Muscle layer of duodenum (tissue), 2 donors: ENCODE measurements around the gene PLXNB2.
"Not testable (repeated sequence)": the region's sequence is repeated elsewhere in the genome, so short reads cannot be mapped to it uniquely, and the experiment has no call there.

Experiments used
- H3K27ac ChIP-seq: one replicate; pipeline ENCODE4 v1.7.0; 2013; ENCODE audit warnings: mild to moderate bottlenecking, low read length
- H3K27me3 ChIP-seq: one replicate; pipeline ENCODE4 v1.7.0; 2013; ENCODE audit warnings: low read depth, mild to moderate bottlenecking, control low read depth, low read length
- H3K36me3 ChIP-seq, 2 donors: one replicate each; pipeline ENCODE4 v1.7.0; 2013; ENCODE audit warnings: low read length in 2 of 2, control low read depth in 1 of 2, mild to moderate bottlenecking in 1 of 2; ENCODE audit not compliant: insufficient read depth in 2 of 2, control insufficient read depth in 1 of 2
- H3K4me1 ChIP-seq, 2 donors: one replicate each; pipeline ENCODE4 v1.7.0; 2013; ENCODE audit warnings: low read length in 2 of 2, mild to moderate bottlenecking in 2 of 2, control low read depth in 1 of 2, moderate library complexity in 1 of 2; ENCODE audit not compliant: insufficient read depth in 2 of 2, control insufficient read depth in 1 of 2
- H3K4me3 ChIP-seq, 2 donors: one replicate each; pipeline ENCODE4 v1.7.0; 2013; ENCODE audit warnings: low read length in 2 of 2, low read depth in 1 of 2, mild to moderate bottlenecking in 1 of 2
- H3K9me3 ChIP-seq, 2 donors: one replicate each; pipeline ENCODE4 v1.7.0; 2013; ENCODE audit warnings: low read length in 2 of 2, control low read depth in 1 of 2, mild to moderate bottlenecking in 1 of 2; ENCODE audit not compliant: control insufficient read depth in 1 of 2
- donor health status: healthy.

The PLXNB2 gene

GRCh38 chr22:50338860-50339462 is 31.5 kb upstream of the PLXNB2 start:
- no peaks in the 10 kb centered on the region for H3K36me3 ChIP-seq
- no peak overlapping the region for H3K4me3 ChIP-seq

GRCh38 chr22:50338042-50338573 is 30.7 kb upstream of the PLXNB2 start:
- no peak overlapping the region for H3K27ac ChIP-seq
- H3K36me3 ChIP-seq = no peaks in the 10 kb centered on the region
- no peaks in the 10 kb centered on the region for H3K27me3 ChIP-seq
- no peak overlapping the region for H3K4me3 ChIP-seq
- H3K9me3 ChIP-seq = no peaks in the 10 kb centered on the region
- peaks cover 0 to 8% of the 10 kb centered on the region in 2 donors for H3K4me1 ChIP-seq

More at GRCh38 chr22:50338860-50339462, 31.5 kb upstream of the PLXNB2 start:
- Histone ChIP-seq H3K9me3 (no peaks in the 10 kb centered on the region), H3K27me3 (no peaks in the 10 kb centered on the region), H3K4me1 (peaks cover 0 to 8% of the 10 kb centered on the region in 2 donors), H3K27ac (no peak overlapping the region)

GRCh38 chr22:50337262-50338041 is 30.0 kb upstream of the PLXNB2 start:
- Histone ChIP-seq H3K4me3 (no peak overlapping the region), H3K36me3 (no peaks in the 10 kb centered on the region), H3K9me3 (no peaks in the 10 kb centered on the region), H3K27me3 (no peaks in the 10 kb centered on the region), H3K27ac (no peak overlapping the region), H3K4me1 (peaks cover 0 to 4% of the 10 kb centered on the region in 2 donors)

GRCh38 chr22:50334433-50334832 is 27.0 kb upstream of the PLXNB2 start:
- not testable (repeated sequence) for H3K4me3 ChIP-seq, H3K27ac ChIP-seq, H3K36me3 ChIP-seq, H3K4me1 ChIP-seq, H3K9me3 ChIP-seq, H3K27me3 ChIP-seq

GRCh38 chr22:50329236-50329635 is 21.8 kb upstream of the PLXNB2 start:
- Histone ChIP-seq H3K27me3 (no peaks in the 10 kb centered on the region), H3K9me3 (no peaks in the 10 kb centered on the region), H3K4me3 (no peak overlapping the region), H3K36me3 (no peaks in the 10 kb centered on the region), H3K4me1 (peaks cover 0 to 11% of the 10 kb centered on the region in 2 donors), H3K27ac (no peak overlapping the region)

GRCh38 chr22:50327711-50328019 is 20.2 kb upstream of the PLXNB2 start:
- H3K27me3 ChIP-seq = no peaks in the 10 kb centered on the region
- H3K9me3 ChIP-seq = no peaks in the 10 kb centered on the region
- peak overlapping the region; percentile 69 for H3K27ac ChIP-seq
- H3K36me3 ChIP-seq = no peaks in the 10 kb centered on the region
- H3K4me3 ChIP-seq = peak overlapping the region; percentile 60 to 78
- peaks cover 0 to 11% of the 10 kb centered on the region in 2 donors for H3K4me1 ChIP-seq

- Histone ChIP-seq H3K4me3 (peak within 1 kb of the TSS; percentile 60 to 78), H3K27me3 (no peaks in the 10 kb centered on the region)
Measured at GRCh38 chr22:50326956-50327710, 19.7 kb upstream of the PLXNB2 start, which contains the start of gene DENND6B. Gene DENND6B (minus strand): TSS chr22:50327012. CDS start chr22:50326988, 24 bp downstream.

GRCh38 chr22:50326225-50326955 is 18.9 kb upstream of the PLXNB2 start:
- Histone ChIP-seq H3K27ac (no peak overlapping the region), H3K4me1 (peaks cover 0 to 11% of the 10 kb centered on the region in 2 donors), H3K9me3 (no peaks in the 10 kb centered on the region), H3K27me3 (no peaks in the 10 kb centered on the region), H3K4me3 (peak overlapping the region; percentile 54 to 69), H3K36me3 (no peaks in the 10 kb centered on the region)

More at GRCh38 chr22:50326956-50327710, 19.7 kb upstream of the PLXNB2 start, which contains the start of gene DENND6B:
- Histone ChIP-seq H3K36me3 (no peaks in the 10 kb centered on the region), H3K27ac (peak within 1 kb of the TSS; percentile 69), H3K9me3 (no peaks in the 10 kb centered on the region), H3K4me1 (peaks cover 0 to 11% of the 10 kb centered on the region in 2 donors)

- Histone ChIP-seq H3K4me3 (peak overlapping the region in 1 of 2 donors; percentile 69), H3K27me3 (no peaks in the 10 kb centered on the region), H3K27ac (no peak overlapping the region)
Measured at GRCh38 chr22:50325444-50326224, 18.2 kb upstream of the PLXNB2 start.

GRCh38 chr22:50323900-50324299 is 16.5 kb upstream of the PLXNB2 start:
- peaks cover 0 to 11% of the 10 kb centered on the region in 2 donors for H3K4me1 ChIP-seq
- no peak overlapping the region for H3K27ac ChIP-seq
- H3K27me3 ChIP-seq = no peaks in the 10 kb centered on the region
- H3K4me3 ChIP-seq = no peak overlapping the region
- no peaks in the 10 kb centered on the region for H3K36me3 ChIP-seq
- no peaks in the 10 kb centered on the region for H3K9me3 ChIP-seq

More at GRCh38 chr22:50325444-50326224, 18.2 kb upstream of the PLXNB2 start:
- Histone ChIP-seq H3K36me3 (no peaks in the 10 kb centered on the region), H3K9me3 (no peaks in the 10 kb centered on the region), H3K4me1 (peaks cover 0 to 11% of the 10 kb centered on the region in 2 donors)
